Astrocyte (in vitro differentiated cells and primary cell): Measurements from ENCODE around the gene AFAP1L2. TPM values are rescaled to one million over a fixed set of nuclear protein-coding genes. Genes with fewer than 3 reads are reported as not detected.

Experiments
- DNase-seq: peaks from one replicate; pipeline ENCODE4 v3.0.0-alpha.2; 2010; ENCODE audit warnings: low read depth
- FAIRE-seq: peaks from 2 replicates; lab custom pipeline; 2011; peaks lifted over from hg19 to GRCh38; lab: Jason Lieb, UNC
- H2AFZ ChIP-seq: 2 replicates; pipeline ENCODE4 v1.6.0; 2012; ENCODE audit warnings: low read depth, low read length, inconsistent platforms
- H3K27ac ChIP-seq: 2 replicates; pipeline ENCODE4 v1.5.1; 2011; ENCODE audit warnings: low read depth, low read length, inconsistent platforms
- H3K27me3 ChIP-seq: 2 replicates; pipeline ENCODE4 v1.6.0; 2011; ENCODE audit warnings: low read length, inconsistent platforms; ENCODE audit not compliant: insufficient read depth
- H3K36me3 ChIP-seq: 2 replicates; pipeline ENCODE4 v1.5.1; 2011; ENCODE audit warnings: low read length, inconsistent platforms; ENCODE audit not compliant: insufficient read depth
- H3K4me1 ChIP-seq: 2 replicates; pipeline ENCODE4 v1.5.1; 2011; ENCODE audit warnings: low read length, inconsistent platforms; ENCODE audit not compliant: insufficient read depth
- H3K4me2 ChIP-seq: 2 replicates; pipeline ENCODE4 v1.6.0; 2012; ENCODE audit warnings: low read length, inconsistent platforms
- H3K4me3 ChIP-seq: 2 replicates; pipeline ENCODE4 v1.5.1; 2011; ENCODE audit warnings: low read depth, mild to moderate bottlenecking, low read length, inconsistent platforms; ENCODE audit not compliant: insufficient read depth
- H3K79me2 ChIP-seq: 2 replicates; pipeline ENCODE4 v1.6.0; 2012; ENCODE audit warnings: mild to moderate bottlenecking, low read length, inconsistent platforms; ENCODE audit not compliant: insufficient read depth
- H3K9ac ChIP-seq: 2 replicates; pipeline ENCODE4 v1.6.0; 2012; ENCODE audit warnings: mild to moderate bottlenecking, low read length, inconsistent platforms
- H3K9me3 ChIP-seq: 2 replicates; pipeline ENCODE4 v1.5.1; 2012; ENCODE audit warnings: low read depth, mild to moderate bottlenecking, low read length, inconsistent platforms; ENCODE audit not compliant: insufficient read depth
- H4K20me1 ChIP-seq: 2 replicates; pipeline ENCODE4 v1.6.0; 2012; ENCODE audit warnings: low read length, inconsistent platforms; ENCODE audit not compliant: insufficient read depth
- H3K27ac Mint-ChIP-seq: one replicate; pipeline ENCODE4 v1.8.0; 2021; ENCODE audit warnings: mild to moderate bottlenecking, mixed read lengths; ENCODE audit not compliant: unreplicated experiment
- H3K27me3 Mint-ChIP-seq: one replicate; pipeline ENCODE4 v1.8.0; 2021; ENCODE audit warnings: low read depth, mixed read lengths; ENCODE audit not compliant: unreplicated experiment
- H3K36me3 Mint-ChIP-seq: one replicate; pipeline ENCODE4 v1.8.0; 2021; ENCODE audit warnings: low read depth, mixed read lengths; ENCODE audit not compliant: unreplicated experiment
- H3K4me1 Mint-ChIP-seq: one replicate; pipeline ENCODE4 v1.8.0; 2021; ENCODE audit warnings: low read depth, mixed read lengths; ENCODE audit not compliant: unreplicated experiment
- H3K4me3 Mint-ChIP-seq: one replicate; pipeline ENCODE4 v1.8.0; 2021; ENCODE audit warnings: mild to moderate bottlenecking, moderate library complexity, mixed read lengths; ENCODE audit not compliant: unreplicated experiment
- H3K9me3 Mint-ChIP-seq: one replicate; pipeline ENCODE4 v1.8.0; 2021; ENCODE audit warnings: mild to moderate bottlenecking, mixed read lengths; ENCODE audit not compliant: unreplicated experiment
- CTCF ChIP-seq: IDR thresholded peaks from 2 replicates; pipeline ENCODE4 v1.5.1; 2011; ENCODE audit warnings: low read depth, mild to moderate bottlenecking, inconsistent platforms, low read length, moderate library complexity; ENCODE audit not compliant: insufficient read depth
- EZH2 ChIP-seq: IDR thresholded peaks from 2 replicates; pipeline ENCODE4 v1.6.1; 2012; ENCODE audit warnings: mild to moderate bottlenecking, low read length, inconsistent platforms; ENCODE audit not compliant: insufficient read depth
- total RNA-seq: library from RNA; stranded (reverse); gene quantifications from 2 replicates; pipeline ENCODE4 v1.2.1, GENCODE V29; 2021

Gene AFAP1L2
- total RNA-seq, 1 donor from 2014 or later: 26.6 TPM

DNA sequence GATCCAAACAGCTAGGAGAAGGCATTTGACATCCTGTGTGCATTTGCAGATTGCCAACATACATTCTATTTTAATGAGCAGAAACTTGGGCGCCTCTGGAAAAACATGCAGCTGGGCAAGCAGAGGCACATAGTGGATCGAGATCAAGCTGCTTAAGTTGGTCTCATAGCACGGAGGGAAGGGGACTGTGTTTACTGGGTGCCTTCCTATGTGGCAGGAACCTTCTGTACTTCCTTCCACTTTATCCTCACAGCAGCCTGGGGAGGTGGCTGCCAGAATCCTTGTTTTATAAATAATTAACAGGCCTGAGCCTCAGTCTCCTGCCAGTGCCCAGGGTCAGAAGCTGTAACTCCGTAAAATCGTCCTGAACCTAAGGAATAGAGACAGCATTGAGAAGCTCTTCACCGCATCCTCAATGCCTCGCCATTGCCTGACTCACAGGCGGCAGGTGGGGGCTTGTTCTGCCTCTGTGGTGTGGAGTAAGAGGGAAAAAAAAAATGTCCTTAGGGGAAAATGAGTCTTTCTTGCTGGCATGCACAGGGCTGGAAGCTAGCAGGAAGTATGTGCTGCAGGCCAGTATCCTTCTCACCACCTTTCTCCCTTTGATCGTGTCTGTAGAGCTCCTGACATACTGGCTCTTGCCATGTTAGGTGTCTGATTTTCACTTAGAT is 159.0 kb downstream of the AFAP1L2 start:
- H3K4me3 ChIP-seq: no peak overlapping the region
- FAIRE-seq (no peak), DNase-seq (no peak)
- H3K36me3 Mint-ChIP-seq: no peaks in the 10 kb centered on the region
- no peak overlapping the region for H3K4me3 Mint-ChIP-seq
- H3K4me2 ChIP-seq: no peak overlapping the region
- H3K36me3 ChIP-seq: no peaks in the 10 kb centered on the region
- peaks cover 52% of the 10 kb centered on the region for H3K27me3 ChIP-seq
- no peaks in the 10 kb centered on the region for H4K20me1 ChIP-seq
- H3K9me3 Mint-ChIP-seq: no peaks in the 10 kb centered on the region
- H3K4me1 Mint-ChIP-seq: peaks cover 14% of the 10 kb centered on the region
- no peaks in the 10 kb centered on the region for H3K79me2 ChIP-seq
- no peak overlapping the region for H3K9ac ChIP-seq
- no peak for TF ChIP-seq EZH2
- TF ChIP-seq CTCF: no peak
- H3K9me3 ChIP-seq: no peaks in the 10 kb centered on the region
- no peak overlapping the region for H2AFZ ChIP-seq
- H3K27me3 Mint-ChIP-seq: peaks cover 45% of the 10 kb centered on the region
- no peaks in the 10 kb centered on the region for H3K4me1 ChIP-seq
- H3K27ac Mint-ChIP-seq: no peak overlapping the region
- no peak overlapping the region for H3K27ac ChIP-seq

Other genes starting within 250 kb of the AFAP1L2 start
- 28.8 and 30.9 TPM in 2 replicates for gene CCDC186, start 230.3 kb downstream of the AFAP1L2 start, total RNA-seq
- not detected in 2 replicates for gene TDRD1, start 225.1 kb downstream of the AFAP1L2 start, total RNA-seq
- 0.25 TPM in 1 of 2 replicates, not detected in the other for gene VWA2, start 165.2 kb downstream of the AFAP1L2 start, total RNA-seq